Activated naive CD8-positive, alpha-beta T cell treated with anti-CD3 and anti-CD28 coated beads, Interleukin-2, amount 50 U/mL, for 24 hours (primary cell): ENCODE results near the gene AGPAT4.

Experiments
- ATAC-seq: fragments of 150-1000 bp; cut with Tn5 transposase; one replicate; pipeline ENCODE4 v1.10.0; 2021
- DNase-seq: peaks from one replicate; pipeline ENCODE4 v3.0.0; 2021
- H3K27ac Mint-ChIP-seq: one replicate; pipeline ENCODE4 v1.8.0; 2021; ENCODE audit warnings: mild to moderate bottlenecking, mixed read lengths
- H3K27me3 Mint-ChIP-seq: one replicate; pipeline ENCODE4 v1.8.0; 2021; ENCODE audit warnings: mixed read lengths
- H3K36me3 Mint-ChIP-seq: one replicate; pipeline ENCODE4 v1.8.0; 2021; ENCODE audit warnings: low read depth, mixed read lengths
- H3K4me1 Mint-ChIP-seq: one replicate; pipeline ENCODE4 v1.8.0; 2021; ENCODE audit warnings: mixed read lengths
- H3K4me3 Mint-ChIP-seq: one replicate; pipeline ENCODE4 v1.8.0; 2021; ENCODE audit warnings: mild to moderate bottlenecking, moderate library complexity, mixed read lengths
- H3K9me3 Mint-ChIP-seq: one replicate; pipeline ENCODE4 v1.8.0; 2021; ENCODE audit warnings: mixed read lengths

AGPAT4 gene

DNA sequence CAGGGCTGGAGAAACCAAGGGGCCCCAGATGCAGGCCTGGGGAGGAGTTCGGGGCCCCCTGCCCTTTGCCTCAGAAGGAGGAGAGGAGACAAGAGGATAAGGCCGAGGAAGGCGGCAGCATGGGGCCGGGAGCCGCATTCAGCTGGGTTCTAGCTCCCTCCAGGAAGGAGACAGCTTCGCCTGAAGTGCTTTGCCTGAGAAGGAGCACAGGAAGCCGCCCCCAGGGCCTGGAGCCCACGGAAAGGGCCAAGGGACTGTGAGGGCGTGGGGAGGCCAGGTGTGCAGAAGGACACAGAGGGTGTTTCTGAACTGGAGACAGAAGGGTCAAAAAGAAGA, 121.4 kb downstream of the AGPAT4 start:
- ATAC-seq (no peak), DNase-seq (no peak)
- Mint-ChIP-seq H3K9me3 (peaks cover 4% of the 10 kb centered on the region), H3K27me3 (no peaks in the 10 kb centered on the region), H3K4me3 (no peak overlapping the region), H3K36me3 (no peaks in the 10 kb centered on the region), H3K27ac (no peak overlapping the region), H3K4me1 (no peaks in the 10 kb centered on the region)

DNA sequence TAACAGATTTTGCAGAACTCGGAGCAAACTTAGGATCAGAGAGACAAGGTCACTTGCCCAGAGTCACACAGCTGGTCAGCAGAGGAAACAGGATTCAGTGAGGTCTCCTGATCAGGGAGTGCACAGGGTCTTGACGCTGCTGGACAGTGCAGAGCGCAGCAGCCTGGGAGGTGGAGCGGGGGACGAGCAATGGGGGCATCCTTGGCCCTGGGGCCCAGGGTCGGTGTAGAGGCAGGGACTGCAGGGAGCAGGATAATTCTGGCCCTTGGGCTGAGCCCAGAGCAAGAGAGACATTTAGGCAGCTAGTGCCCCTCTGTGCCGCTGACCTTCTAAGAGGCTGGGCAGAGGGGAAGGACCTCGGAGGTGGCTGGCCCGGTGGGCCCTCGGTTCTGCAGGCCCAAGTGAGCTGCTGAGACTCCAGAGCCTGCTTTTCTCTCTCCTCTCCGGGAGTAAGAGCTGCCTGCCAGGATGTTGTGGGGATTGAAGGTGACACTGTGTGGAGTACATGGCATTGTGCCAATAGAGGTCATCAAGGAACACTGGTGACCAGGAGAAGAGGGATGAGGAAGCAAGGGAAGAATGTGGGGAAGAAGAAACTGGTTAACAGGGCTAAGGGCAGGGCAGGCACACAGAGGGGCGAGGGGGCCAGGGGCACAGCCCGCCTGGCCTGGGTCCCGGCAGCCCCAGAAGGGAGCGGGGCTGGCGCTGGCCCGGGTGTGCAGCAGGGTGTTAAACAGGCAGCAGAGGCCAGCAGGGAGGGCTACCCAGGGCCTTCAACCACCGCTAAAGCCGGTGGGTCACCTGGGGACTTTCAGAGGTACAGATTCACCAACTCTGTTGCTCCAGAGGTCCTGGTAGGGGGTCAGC, 122.0 kb downstream of the AGPAT4 start:
- ATAC-seq, result no peak
- DNase-seq, result no peak
- Mint-ChIP-seq H3K27me3 (no peaks in the 10 kb centered on the region), H3K36me3 (no peaks in the 10 kb centered on the region), H3K4me3 (no peak overlapping the region), H3K9me3 (peaks cover 2% of the 10 kb centered on the region), H3K27ac (no peak overlapping the region), H3K4me1 (no peaks in the 10 kb centered on the region)

- no peaks in the 10 kb centered on the region for H3K4me1 Mint-ChIP-seq
- H3K27me3 Mint-ChIP-seq, result no peaks in the 10 kb centered on the region
- H3K27ac Mint-ChIP-seq, result no peak overlapping the region
These were observed 122.7 kb downstream of the AGPAT4 start for GRCh38 chr6:161151059-161151645.

GRCh38 chr6:161150566-161150965, 123.3 kb downstream of the AGPAT4 start:
- H3K27me3 Mint-ChIP-seq, result no peaks in the 10 kb centered on the region
- no peak for ATAC-seq

More at GRCh38 chr6:161151059-161151645, 122.7 kb downstream of the AGPAT4 start:
- DNase-seq (no peak), ATAC-seq (no peak)
- Mint-ChIP-seq H3K4me3 (no peak overlapping the region), H3K36me3 (peaks cover 3% of the 10 kb centered on the region), H3K9me3 (no peaks in the 10 kb centered on the region)

DNA sequence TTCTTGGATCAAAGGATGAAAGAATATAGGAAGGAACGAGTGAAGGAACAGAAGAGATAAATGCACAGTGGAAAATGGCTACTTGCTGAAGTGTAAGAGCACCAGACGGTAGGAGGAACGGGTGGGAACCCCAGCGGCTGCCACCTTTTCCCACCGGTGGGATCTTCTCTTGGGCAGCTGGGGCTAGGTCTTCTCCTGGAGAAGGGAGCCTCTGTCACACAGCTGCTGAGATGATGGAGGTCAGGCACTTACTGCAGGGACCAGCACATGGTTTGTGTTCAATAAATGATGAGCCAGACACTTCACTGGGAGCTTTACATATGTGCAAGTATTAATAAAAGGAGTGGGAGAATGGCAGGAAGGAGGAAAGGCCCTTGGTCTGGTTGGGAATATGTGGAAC, 123.7 kb downstream of the AGPAT4 start:
- Mint-ChIP-seq H3K27me3 (no peaks in the 10 kb centered on the region), H3K9me3 (no peaks in the 10 kb centered on the region), H3K36me3 (peaks cover 3% of the 10 kb centered on the region), H3K27ac (no peak overlapping the region), H3K4me3 (no peak overlapping the region), H3K4me1 (no peaks in the 10 kb centered on the region)
- ATAC-seq (no peak), DNase-seq (no peak)

More at GRCh38 chr6:161150566-161150965, 123.3 kb downstream of the AGPAT4 start:
- H3K27ac Mint-ChIP-seq, result no peak overlapping the region
- no peaks in the 10 kb centered on the region for H3K4me1 Mint-ChIP-seq
- H3K4me3 Mint-ChIP-seq, result no peak overlapping the region
- H3K36me3 Mint-ChIP-seq, result peaks cover 3% of the 10 kb centered on the region
- no peak for DNase-seq
- H3K9me3 Mint-ChIP-seq, result no peaks in the 10 kb centered on the region

GRCh38 chr6:161143663-161144430, 130.0 kb downstream of the AGPAT4 start:
- no peaks in the 10 kb centered on the region for H3K4me1 Mint-ChIP-seq
- no peaks in the 10 kb centered on the region for H3K9me3 Mint-ChIP-seq
- H3K27me3 Mint-ChIP-seq, result no peaks in the 10 kb centered on the region
- H3K4me3 Mint-ChIP-seq, result no peak overlapping the region
- ATAC-seq, result no peak
- H3K36me3 Mint-ChIP-seq, result peaks cover 3% of the 10 kb centered on the region
- DNase-seq, result no peak
- H3K27ac Mint-ChIP-seq, result no peak overlapping the region

DNA sequence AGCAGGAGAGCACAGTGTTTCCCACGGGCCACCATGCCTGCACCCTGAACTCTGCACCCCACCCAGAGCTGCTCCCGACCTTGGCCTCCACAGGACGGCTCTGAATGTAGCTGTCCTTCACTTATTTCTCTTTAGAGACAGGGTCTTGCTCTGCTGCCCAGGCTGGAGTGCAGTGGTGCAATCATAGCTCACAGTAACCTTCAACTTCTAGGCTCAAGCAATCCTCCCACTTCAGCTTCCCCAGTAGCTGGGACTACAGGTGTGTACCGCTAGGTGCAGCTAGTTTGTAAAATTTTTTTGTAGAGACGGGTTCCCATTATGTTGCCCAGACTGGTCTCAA, 130.9 kb downstream of the AGPAT4 start:
- Mint-ChIP-seq H3K9me3 (no peaks in the 10 kb centered on the region), H3K4me1 (no peaks in the 10 kb centered on the region), H3K36me3 (peaks cover 3% of the 10 kb centered on the region), H3K27me3 (no peaks in the 10 kb centered on the region), H3K4me3 (no peak overlapping the region), H3K27ac (no peak overlapping the region)
- DNase-seq (no peak), ATAC-seq (no peak)

DNA sequence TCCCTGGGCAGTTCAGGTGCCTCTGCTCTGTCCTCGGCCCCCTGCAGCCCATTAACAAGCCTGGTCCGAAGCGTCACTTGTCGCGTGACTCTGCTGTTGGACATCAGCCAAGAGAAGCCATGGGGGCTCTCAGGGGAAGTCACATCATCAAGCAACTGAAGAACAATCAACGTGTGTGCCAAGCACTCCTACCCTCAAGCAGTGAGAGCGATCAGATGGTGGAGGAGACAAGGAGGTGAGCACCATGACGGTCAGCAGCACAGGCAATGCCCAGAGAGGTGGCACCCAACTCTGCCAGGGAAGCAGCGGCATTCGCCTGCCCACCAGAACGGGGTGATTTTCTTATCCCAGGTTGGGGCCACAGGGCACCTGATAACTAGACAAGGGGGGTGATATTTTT, 132.7 kb downstream of the AGPAT4 start:
- Mint-ChIP-seq H3K27ac (no peak overlapping the region), H3K9me3 (no peaks in the 10 kb centered on the region), H3K27me3 (no peaks in the 10 kb centered on the region), H3K4me3 (no peak overlapping the region), H3K36me3 (no peaks in the 10 kb centered on the region), H3K4me1 (no peaks in the 10 kb centered on the region)
- no peak for ATAC-seq
- DNase-seq, result no peak

GRCh38 chr6:161140554-161140875, 133.3 kb downstream of the AGPAT4 start:
- H3K9me3 Mint-ChIP-seq, result no peaks in the 10 kb centered on the region
- H3K36me3 Mint-ChIP-seq, result no peaks in the 10 kb centered on the region
- no peak overlapping the region for H3K27ac Mint-ChIP-seq
- DNase-seq (no peak), ATAC-seq (no peak)
- no peak overlapping the region for H3K4me3 Mint-ChIP-seq
- H3K4me1 Mint-ChIP-seq, result no peaks in the 10 kb centered on the region
- H3K27me3 Mint-ChIP-seq, result no peaks in the 10 kb centered on the region

GRCh38 chr6:161139766-161140553, 133.9 kb downstream of the AGPAT4 start:
- DNase-seq (no peak), ATAC-seq (no peak)
- H3K27ac Mint-ChIP-seq, result no peak overlapping the region

GRCh38 chr6:161139304-161139765, 134.5 kb downstream of the AGPAT4 start:
- Mint-ChIP-seq H3K27ac (no peak overlapping the region), H3K4me3 (no peak overlapping the region), H3K27me3 (no peaks in the 10 kb centered on the region), H3K4me1 (no peaks in the 10 kb centered on the region), H3K9me3 (no peaks in the 10 kb centered on the region), H3K36me3 (no peaks in the 10 kb centered on the region)
- ATAC-seq, result no peak
- no peak for DNase-seq

More at GRCh38 chr6:161139766-161140553, 133.9 kb downstream of the AGPAT4 start:
- no peaks in the 10 kb centered on the region for H3K4me1 Mint-ChIP-seq
- no peaks in the 10 kb centered on the region for H3K9me3 Mint-ChIP-seq
- H3K27me3 Mint-ChIP-seq, result no peaks in the 10 kb centered on the region
- H3K4me3 Mint-ChIP-seq, result no peak overlapping the region
- no peaks in the 10 kb centered on the region for H3K36me3 Mint-ChIP-seq

DNA sequence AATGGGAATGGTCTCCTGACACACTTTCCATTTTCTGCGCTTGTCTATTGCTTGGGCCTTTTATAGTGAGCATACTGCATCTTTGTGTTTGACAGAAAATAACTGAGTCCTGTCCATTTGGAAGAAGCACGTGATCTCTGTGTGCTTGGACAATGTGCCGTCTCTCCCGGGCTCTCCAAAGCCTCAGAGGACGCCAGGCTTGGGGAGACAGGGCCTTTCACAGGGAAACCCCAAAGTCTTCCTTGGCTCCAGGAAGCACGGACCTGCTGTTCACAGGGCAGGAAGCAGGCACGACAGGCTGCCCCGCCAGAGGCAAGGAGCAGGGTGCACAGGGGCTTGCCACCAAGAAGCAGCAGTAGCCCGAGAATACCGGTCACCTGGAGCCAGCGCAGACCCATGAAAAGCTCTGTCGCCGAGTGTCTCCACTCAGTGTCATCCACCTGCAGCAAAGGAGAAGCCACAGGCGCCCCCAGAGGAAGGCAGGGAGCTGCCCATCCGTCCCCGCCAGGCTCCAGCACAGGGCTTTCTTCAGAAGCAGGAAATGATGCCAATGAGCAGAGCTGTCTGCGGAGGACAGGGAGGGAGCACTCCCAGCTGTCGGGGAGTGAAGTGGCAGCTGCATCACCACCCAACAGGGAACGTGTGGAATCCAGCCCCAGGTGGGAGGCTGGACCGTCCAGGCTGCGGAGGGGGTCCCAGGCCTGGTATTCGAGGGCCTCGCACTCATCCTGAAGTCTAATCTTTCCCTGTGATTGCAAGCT, 135.1 kb downstream of the AGPAT4 start:
- H3K4me3 Mint-ChIP-seq, result no peak overlapping the region
- no peaks in the 10 kb centered on the region for H3K27me3 Mint-ChIP-seq
- no peaks in the 10 kb centered on the region for H3K4me1 Mint-ChIP-seq
- no peak overlapping the region for H3K27ac Mint-ChIP-seq
- no peaks in the 10 kb centered on the region for H3K36me3 Mint-ChIP-seq
- ATAC-seq (no peak), DNase-seq (no peak)
- no peaks in the 10 kb centered on the region for H3K9me3 Mint-ChIP-seq

GRCh38 chr6:161137839-161138542, 135.9 kb downstream of the AGPAT4 start:
- ATAC-seq, result no peak
- H3K4me3 Mint-ChIP-seq, result no peak overlapping the region
- H3K27me3 Mint-ChIP-seq, result no peaks in the 10 kb centered on the region
- no peaks in the 10 kb centered on the region for H3K9me3 Mint-ChIP-seq
- no peak overlapping the region for H3K27ac Mint-ChIP-seq
- H3K4me1 Mint-ChIP-seq, result no peaks in the 10 kb centered on the region
- H3K36me3 Mint-ChIP-seq, result peaks cover 5% of the 10 kb centered on the region
- DNase-seq, result no peak
